ENCODE results near the gene EXOC4. TPM values are rescaled to one million over a fixed set of nuclear protein-coding genes. Genes with fewer than 3 reads are reported as not detected.

Gene EXOC4
- total and polyA plus RNA-seq, 2 of the 13 experiments (the other 11 are each of a cell fraction or from before 2014, with no cell fraction given), result 22.5 to 39.0 TPM

DNA sequence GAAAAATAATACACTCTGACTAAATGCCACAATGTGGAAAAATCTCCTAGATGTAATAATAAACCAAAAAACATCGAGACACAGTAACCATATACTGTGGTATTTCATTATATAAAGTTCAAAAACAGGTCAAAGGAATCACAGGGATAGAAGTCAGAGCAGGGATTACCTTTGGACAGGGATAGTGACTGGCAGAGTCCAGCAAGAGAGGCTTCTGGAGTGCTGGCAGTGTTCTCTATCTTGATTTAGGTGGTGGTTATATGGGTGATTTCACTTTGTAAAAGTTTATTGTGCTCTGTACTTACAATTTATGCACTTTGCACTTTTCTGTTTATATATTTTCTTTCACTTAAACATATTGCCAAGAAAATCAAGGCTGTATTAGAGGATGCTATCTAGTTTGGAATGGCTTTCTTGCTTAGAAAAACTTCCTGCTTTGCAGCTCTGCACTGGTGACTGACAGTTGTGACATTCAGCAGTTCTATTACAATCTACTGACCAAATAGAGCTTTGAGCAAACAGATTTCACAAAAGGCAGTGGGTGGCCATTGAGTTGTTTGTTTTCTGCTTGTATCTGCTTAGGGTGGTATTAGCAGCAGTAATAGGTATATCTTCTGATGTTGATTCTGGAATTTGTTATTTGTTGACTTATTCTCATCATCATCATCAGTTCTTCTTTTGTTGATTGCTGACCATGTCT lies 610.6 kb downstream of the EXOC4 start (continued):
- TF ChIP-seq, protein P1, sequence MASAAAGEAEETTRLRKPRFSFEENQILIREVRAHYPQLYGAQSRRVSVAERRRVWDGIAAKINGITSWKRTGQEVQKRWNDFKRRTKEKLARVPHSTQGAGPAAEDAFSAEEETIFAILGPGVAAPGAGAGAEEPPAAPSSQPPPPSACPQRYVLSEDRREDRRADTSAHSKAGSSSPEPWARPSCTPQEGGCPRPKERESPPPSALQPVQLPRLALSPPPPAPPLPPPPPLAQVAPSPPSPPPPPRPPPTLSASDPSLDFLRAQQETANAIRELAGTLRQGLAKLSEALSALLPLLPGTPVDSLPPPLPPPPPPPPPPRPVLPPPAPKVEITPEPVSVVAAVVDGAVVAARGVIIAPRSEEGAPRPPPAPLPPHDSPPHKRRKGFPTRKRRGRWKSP (CRISPR knock-in tag; IDR thresholded peaks at IDR 0.05), result no peak
- TF ChIP-seq ZNF546 (CRISPR knock-in tag; conservative IDR thresholded peaks at IDR 0.05) (no peak), SOX13 (IDR thresholded peaks at IDR 0.05) (no peak), SOX13 (CRISPR knock-in tag; conservative IDR thresholded peaks at IDR 0.05 in 1 of 2, IDR thresholded peaks at IDR 0.05 in 1 of 2) (peak in 1 of 2 experiments; percentile 66; a peak in 2 of 4 replicates), POLR2A (IDR thresholded peaks at IDR 0.05; ENCODE audit: insufficient read depth in 1 of 2, low read depth in 2 of 2, low read length in 2 of 2) (no peak), HES4 (CRISPR knock-in tag; IDR thresholded peaks at IDR 0.05; ENCODE audit: borderline replicate concordance) (no peak), ZNF12 (CRISPR knock-in tag; IDR thresholded peaks at IDR 0.05) (peak; percentile 97), KDM1A (CRISPR knock-in tag; IDR thresholded peaks at IDR 0.05) (no peak), FIP1L1 (IDR thresholded peaks at IDR 0.05; ENCODE audit: borderline replicate concordance, insufficient read depth, low read depth, low read length) (no peak), ZNF44 (CRISPR knock-in tag; IDR thresholded peaks at IDR 0.05) (no peak), ZNF20 (CRISPR knock-in tag; IDR thresholded peaks at IDR 0.05) (no peak), GRHL1 (CRISPR knock-in tag; conservative IDR thresholded peaks at IDR 0.05) (no peak), CHD4 (IDR thresholded peaks at IDR 0.05; ENCODE audit: borderline replicate concordance, low read length) (no peak), ZNF674 (CRISPR knock-in tag; IDR thresholded peaks at IDR 0.05; ENCODE audit: low read depth) (no peak), SOX5 (CRISPR knock-in tag; IDR thresholded peaks at IDR 0.05; ENCODE audit: borderline replicate concordance) (0 out of 2 replicates have a peak, but pooled peaks have one; percentile 43), NBN (conservative IDR thresholded peaks at IDR 0.05) (no peak), SYNCRIP (IDR thresholded peaks at IDR 0.05; ENCODE audit: insufficient read depth, low read depth, low read length) (no peak), ELF3 (CRISPR knock-in tag; IDR thresholded peaks at IDR 0.05) (peak; percentile 43; the same call in 1 of the 2 replicates)
- TF ChIP-seq, protein P2, sequence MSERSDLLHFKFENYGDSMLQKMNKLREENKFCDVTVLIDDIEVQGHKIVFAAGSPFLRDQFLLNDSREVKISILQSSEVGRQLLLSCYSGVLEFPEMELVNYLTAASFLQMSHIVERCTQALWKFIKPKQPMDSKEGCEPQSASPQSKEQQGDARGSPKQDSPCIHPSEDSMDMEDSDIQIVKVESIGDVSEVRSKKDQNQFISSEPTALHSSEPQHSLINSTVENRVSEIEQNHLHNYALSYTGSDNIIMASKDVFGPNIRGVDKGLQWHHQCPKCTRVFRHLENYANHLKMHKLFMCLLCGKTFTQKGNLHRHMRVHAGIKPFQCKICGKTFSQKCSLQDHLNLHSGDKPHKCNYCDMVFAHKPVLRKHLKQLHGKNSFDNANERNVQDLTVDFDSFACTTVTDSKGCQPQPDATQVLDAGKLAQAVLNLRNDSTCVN (CRISPR knock-in tag; IDR thresholded peaks at IDR 0.05; ENCODE audit: borderline replicate concordance), result no peak
- TF ChIP-seq, protein P3, sequence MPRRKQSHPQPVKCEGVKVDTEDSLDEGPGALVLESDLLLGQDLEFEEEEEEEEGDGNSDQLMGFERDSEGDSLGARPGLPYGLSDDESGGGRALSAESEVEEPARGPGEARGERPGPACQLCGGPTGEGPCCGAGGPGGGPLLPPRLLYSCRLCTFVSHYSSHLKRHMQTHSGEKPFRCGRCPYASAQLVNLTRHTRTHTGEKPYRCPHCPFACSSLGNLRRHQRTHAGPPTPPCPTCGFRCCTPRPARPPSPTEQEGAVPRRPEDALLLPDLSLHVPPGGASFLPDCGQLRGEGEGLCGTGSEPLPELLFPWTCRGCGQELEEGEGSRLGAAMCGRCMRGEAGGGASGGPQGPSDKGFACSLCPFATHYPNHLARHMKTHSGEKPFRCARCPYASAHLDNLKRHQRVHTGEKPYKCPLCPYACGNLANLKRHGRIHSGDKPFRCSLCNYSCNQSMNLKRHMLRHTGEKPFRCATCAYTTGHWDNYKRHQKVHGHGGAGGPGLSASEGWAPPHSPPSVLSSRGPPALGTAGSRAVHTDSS (CRISPR knock-in tag; conservative IDR thresholded peaks at IDR 0.05), result no peak

Measured in HepG2 (cell line).